Activated effector memory CD4-positive, alpha-beta T cell treated with anti-CD3 and anti-CD28 coated beads, Interleukin-2, amount 50 U/mL, for 16 hours (primary cell): ENCODE results near the gene C1orf141.
A peak's percentile ranks its signal among the peaks of the same experiment; 100 is the strongest.
"Not testable (repeated sequence)": the region's sequence is repeated elsewhere in the genome, so short reads cannot be mapped to it uniquely, and the experiment has no call there.

Experiments
- DNase-seq: peaks from one replicate; pipeline ENCODE4 v3.0.0-alpha.2; 2020

Gene C1orf141

GRCh38 chr1:67134695-67135094, at the start of gene C1orf141:
C1orf141 (minus strand) TSS chr1:67134970; CDS start chr1:67127240, 7,730 bp downstream.
- DNase-seq = no peak

GRCh38 chr1:67175530-67176087, 40.8 kb upstream of the C1orf141 start:
- DNase-seq = no peak

- DNase-seq = no peak
Measured at GRCh38 chr1:67174716-67175284, 40.0 kb upstream of the C1orf141 start.

- no peak for DNase-seq
Measured at GRCh38 chr1:67173988-67174387, 39.2 kb upstream of the C1orf141 start.

GRCh38 chr1:67171978-67172377, 37.2 kb upstream of the C1orf141 start:
- no peak for DNase-seq

GRCh38 chr1:67171574-67171955, 36.8 kb upstream of the C1orf141 start:
- DNase-seq = no peak

- no peak for DNase-seq
Measured at GRCh38 chr1:67170751-67171573, 36.2 kb upstream of the C1orf141 start.

GRCh38 chr1:67169932-67170331, 35.2 kb upstream of the C1orf141 start:
- no peak for DNase-seq

- DNase-seq = no peak
Measured at GRCh38 chr1:67169496-67169895, 34.7 kb upstream of the C1orf141 start.

- DNase-seq = peak; percentile 70
Measured at GRCh38 chr1:67166196-67166595, 31.4 kb upstream of the C1orf141 start, which contains the start of gene IL23R. IL23R (plus strand) TSS chr1:67166454; CDS start chr1:67168121, 1,667 bp downstream.

GRCh38 chr1:67165468-67166041, 30.8 kb upstream of the C1orf141 start:
- no peak for DNase-seq

- DNase-seq = peak; percentile 69
Measured at GRCh38 chr1:67162954-67163353, 28.2 kb upstream of the C1orf141 start.

- DNase-seq = no peak
Measured at GRCh38 chr1:67159233-67159632, 24.5 kb upstream of the C1orf141 start.

- DNase-seq = no peak
Measured at GRCh38 chr1:67158401-67158800, 23.6 kb upstream of the C1orf141 start.

- no peak for DNase-seq
Measured at GRCh38 chr1:67150931-67151330, 16.2 kb upstream of the C1orf141 start.

GRCh38 chr1:67149179-67149770, 14.5 kb upstream of the C1orf141 start:
- DNase-seq = peak; percentile 74

- DNase-seq = no peak
Measured at GRCh38 chr1:67148516-67149178, 13.9 kb upstream of the C1orf141 start.

- DNase-seq = not testable (repeated sequence)
Measured at GRCh38 chr1:67147973-67148372, 13.2 kb upstream of the C1orf141 start.

GRCh38 chr1:67146539-67146938, 11.8 kb upstream of the C1orf141 start:
- DNase-seq = no peak

- no peak for DNase-seq
Measured at GRCh38 chr1:67146101-67146500, 11.3 kb upstream of the C1orf141 start.

GRCh38 chr1:67144696-67145095, 9.9 kb upstream of the C1orf141 start:
- DNase-seq = no peak

- DNase-seq = no peak
Measured at GRCh38 chr1:67143966-67144365, 9.2 kb upstream of the C1orf141 start.

- DNase-seq = no peak
Measured at GRCh38 chr1:67142931-67143330, 8.2 kb upstream of the C1orf141 start.
